ENCODE results near the gene PTPN4.

PTPN4 gene

GRCh38 chr2:119716284-119716672, 43.4 kb upstream of the PTPN4 start:
- no peak for DNase-seq (ENCODE audit: low read depth)
- TF ChIP-seq CTCF (conservative IDR thresholded peaks at IDR 0.05; ENCODE audit: low read depth, low read length), result no peak
- H3K4me3 ChIP-seq (ENCODE audit: low read depth, low read length), result no peak overlapping the region

GRCh38 chr2:119718501-119719260, 41.0 kb upstream of the PTPN4 start:
- no peak for TF ChIP-seq CTCF (conservative IDR thresholded peaks at IDR 0.05; ENCODE audit: low read depth, low read length)

GRCh38 chr2:119719261-119719627, 40.5 kb upstream of the PTPN4 start:
- no peak for DNase-seq (ENCODE audit: low read depth)
- H3K4me3 ChIP-seq (ENCODE audit: low read depth, low read length), result no peak overlapping the region
- TF ChIP-seq CTCF (conservative IDR thresholded peaks at IDR 0.05; ENCODE audit: low read depth, low read length), result no peak

More at GRCh38 chr2:119718501-119719260, 41.0 kb upstream of the PTPN4 start:
- DNase-seq (ENCODE audit: low read depth), result no peak
- no peak overlapping the region for H3K4me3 ChIP-seq (ENCODE audit: low read depth, low read length)

- DNase-seq (ENCODE audit: low read depth), result no peak
- no peak overlapping the region for H3K4me3 ChIP-seq (ENCODE audit: low read depth, low read length)
- TF ChIP-seq CTCF (conservative IDR thresholded peaks at IDR 0.05; ENCODE audit: low read depth, low read length), result no peak
These were observed 38.7 kb upstream of the PTPN4 start for GRCh38 chr2:119721043-119721442.

GRCh38 chr2:119721462-119721861, 38.3 kb upstream of the PTPN4 start:
- TF ChIP-seq CTCF (conservative IDR thresholded peaks at IDR 0.05; ENCODE audit: low read depth, low read length), result peak; percentile 12
- H3K4me3 ChIP-seq (ENCODE audit: low read depth, low read length), result no peak overlapping the region
- no peak for DNase-seq (ENCODE audit: low read depth)

GRCh38 chr2:119721904-119722303, 37.8 kb upstream of the PTPN4 start:
- no peak for TF ChIP-seq CTCF (conservative IDR thresholded peaks at IDR 0.05; ENCODE audit: low read depth, low read length)
- no peak for DNase-seq (ENCODE audit: low read depth)
- H3K4me3 ChIP-seq (ENCODE audit: low read depth, low read length), result no peak overlapping the region

- DNase-seq (ENCODE audit: low read depth), result no peak
- H3K4me3 ChIP-seq (ENCODE audit: low read depth, low read length), result no peak overlapping the region
- no peak for TF ChIP-seq CTCF (conservative IDR thresholded peaks at IDR 0.05; ENCODE audit: low read depth, low read length)
These were observed 36.5 kb upstream of the PTPN4 start for GRCh38 chr2:119723186-119723585.

All from choroid plexus epithelial cell (primary cell).